Tibial nerve (tissue), 4 donors: ENCODE measurements around the gene ZKSCAN5.

ENCODE experiments used
- CTCF ChIP-seq, 5 experiments: fragments of 200-600 bp in 3 of 5; fragments of 450-650 bp in 2 of 5; sonication (generic) in 3 of 5; IDR thresholded peaks; one replicate each; pipeline ENCODE4 v1.5.1; 2016 to 2019; ENCODE audit warnings: antibody characterized with exemption in 5 of 5, mild to moderate bottlenecking in 3 of 5, moderate library complexity in 2 of 5
- EP300 ChIP-seq, 2 donors: sonication (generic); formaldehyde crosslinking; IDR thresholded peaks; one replicate each; pipeline ENCODE4 v1.6.1; 2017; ENCODE audit warnings: antibody characterized with exemption in 2 of 2, mild to moderate bottlenecking in 1 of 2
- POLR2A ChIP-seq, 2 donors: fragments of 450-650 bp; IDR thresholded peaks; one replicate each; pipeline ENCODE4 v1.6.1; 2017; ENCODE audit warnings: antibody characterized with exemption in 2 of 2, mild to moderate bottlenecking in 2 of 2, moderate library complexity in 2 of 2

GRCh38 chr7:99563650-99564049 is 59.2 kb downstream of the ZKSCAN5 start:
- TF ChIP-seq CTCF (IDR thresholded peaks at IDR 0.05) (no peak), POLR2A (IDR thresholded peaks at IDR 0.05) (no peak), EP300 (IDR thresholded peaks at IDR 0.05) (no peak)
